T-cell (primary cell): ENCODE data around the gene TTBK1. TPM values are rescaled to one million over a fixed set of nuclear protein-coding genes. Genes with fewer than 3 reads are reported as not detected.

ENCODE experiments used
- ATAC-seq, 4 experiments: fragments of 200-7000 bp in 3 of 4; fragments of 150-1000 bp in 1 of 4; cut with Tn5 transposase; replicated peaks in 1 of 4; 1 replicate in 3 of 4; 2 replicates in 1 of 4; pipeline ENCODE4 v1.10.0; 2021; ENCODE audit warnings: moderate library complexity in 3 of 4, mild to moderate bottlenecking in 2 of 4, moderate number of reproducible peaks in 1 of 4
- CTCF ChIA-PET, 2 donors: fragments of 300-600 bp; sonication (Branson Sonifier 250); formaldehyde crosslinking; loops; one replicate each; lab custom pipeline; 2022; ENCODE audit warnings: antibody characterized with exemption in 2 of 2; lab: Charles Lee
- POLR2A ChIA-PET, 2 donors: fragments of 300-600 bp; sonication (Branson Sonifier 250); formaldehyde crosslinking; loops; one replicate each; lab custom pipeline; 2022; ENCODE audit warnings: antibody characterized with exemption in 2 of 2; lab: Charles Lee
- DNase-seq, 35 experiments: peaks; one replicate each; pipeline versions ENCODE4 v3.0.0 to v3.0.0-alpha.2; 2013 to 2023
- H3K27ac ChIP-seq: one replicate; pipeline ENCODE4 v1.5.1; 2013; ENCODE audit warnings: low read length
- H3K27me3 ChIP-seq, 2 experiments: replicated peaks in 1 of 2; 1 replicate in 1 of 2; 2 replicates in 1 of 2; pipeline versions ENCODE4 v1.6.1 to v1.7.0; 2013; ENCODE audit warnings: low read length in 1 of 2, mixed read lengths in 1 of 2; ENCODE audit not compliant: control insufficient read depth in 2 of 2, insufficient read depth in 2 of 2; ENCODE audit errors: extremely low read depth in 1 of 2
- H3K36me3 ChIP-seq, 2 donors: 1 replicate in 1 of 2; 2 replicates in 1 of 2; pipeline versions ENCODE4 v1.6.1 to v1.7.0; 2013; ENCODE audit warnings: low read length in 1 of 2; ENCODE audit not compliant: control insufficient read depth in 2 of 2, insufficient read depth in 1 of 2; ENCODE audit errors: extremely low read depth in 1 of 2
- H3K4me1 ChIP-seq, 2 experiments: 1 replicate in 1 of 2; 2 replicates in 1 of 2; pipeline versions ENCODE4 v1.6.1 to v1.7.0; 2013; ENCODE audit warnings: low read length in 2 of 2, mixed read lengths in 1 of 2; ENCODE audit not compliant: insufficient read depth in 2 of 2, control insufficient read depth in 1 of 2; ENCODE audit errors: extremely low read depth in 1 of 2
- H3K4me3 ChIP-seq, 2 donors: 1 replicate in 1 of 2; 2 replicates in 1 of 2; pipeline versions ENCODE4 v1.5.1 to v1.7.0; 2013; ENCODE audit warnings: mild to moderate bottlenecking in 2 of 2, low read length in 1 of 2, moderate library complexity in 1 of 2; ENCODE audit not compliant: control insufficient read depth in 1 of 2; ENCODE audit errors: extremely low read depth in 1 of 2
- H3K9me3 ChIP-seq: 2 replicates; pipeline ENCODE4 v1.7.0; 2013
- H3K27ac Mint-ChIP-seq, 2 donors: one replicate each; pipeline ENCODE4 v1.8.0; 2020 to 2021; ENCODE audit warnings: mild to moderate bottlenecking in 2 of 2, mixed read lengths in 2 of 2
- H3K27me3 Mint-ChIP-seq, 2 donors: one replicate each; pipeline ENCODE4 v1.8.0; 2021 to 2022; ENCODE audit warnings: mixed read lengths in 2 of 2
- H3K36me3 Mint-ChIP-seq: one replicate; pipeline ENCODE4 v1.8.0; 2021; ENCODE audit warnings: mixed read lengths
- H3K4me1 Mint-ChIP-seq, 3 donors: one replicate each; pipeline ENCODE4 v1.8.0; 2020 to 2022; ENCODE audit warnings: mixed read lengths in 3 of 3, mild to moderate bottlenecking in 1 of 3
- H3K4me3 Mint-ChIP-seq, 3 donors: one replicate each; pipeline ENCODE4 v1.8.0; 2020 to 2022; ENCODE audit warnings: mild to moderate bottlenecking in 3 of 3, mixed read lengths in 3 of 3, moderate library complexity in 3 of 3
- H3K9me3 Mint-ChIP-seq, 3 donors: one replicate each; pipeline ENCODE4 v1.8.0; 2020 to 2022; ENCODE audit warnings: mixed read lengths in 3 of 3
- WGBS: methylation state at CpG from one replicate; pipeline ENCODE4 v1.1.5; 2013; ENCODE audit warnings: missing lambda C conversion rate; ENCODE audit not compliant: insufficient coverage; 5-methylcytosine and 5-hydroxymethylcytosine counted together
- total RNA-seq, 35 experiments: library from RNA in 6 of 35; stranded (reverse) in 6 of 35; fragments of 120-200 nt in 1 of 35; gene quantifications; one replicate each; pipeline versions ENCODE4 v1.2.1 to v1.2.4 and lab custom pipeline; 2013 to 2026

Gene TTBK1
- total RNA-seq, 5 donors from 2014 or later (not counting 1 experiment from before 2014, with no cell fraction given), result 0.03 to 0.07 TPM; not detected in 3

- Histone ChIP-seq H3K9me3 (no peaks in the 10 kb centered on the region), H3K27me3 (peaks cover 0 to 67% of the 10 kb centered on the region in 2 experiments), H3K36me3 (no peaks in the 10 kb centered on the region), H3K4me3 (no peak overlapping the region), H3K4me1 (peaks cover 0 to 24% of the 10 kb centered on the region in 2 experiments), H3K27ac (no peak overlapping the region)
- DNase-seq (no peak), ATAC-seq (no peak)
- peaks cover 6 to 17% (median 12%) of the 10 kb centered on the region in 3 donors for H3K4me1 Mint-ChIP-seq
- peaks cover 30 to 45% of the 10 kb centered on the region in 2 donors for H3K27me3 Mint-ChIP-seq
- H3K27ac Mint-ChIP-seq, result no peak overlapping the region
- ChIA-PET POLR2A (interaction anchor here in 1 of 2 donors (0.6 kb wide), 1 partner anchor 23 kb away, joined by 4 read pairs; no protein-coding TSS in a partner anchor), CTCF (no interaction called here)
- H3K4me3 Mint-ChIP-seq, result no peak overlapping the region
- H3K9me3 Mint-ChIP-seq, result no peaks in the 10 kb centered on the region
- WGBS, result 93% methylated on average over 5 of the region's 13 CpGs
- no peaks in the 10 kb centered on the region for H3K36me3 Mint-ChIP-seq
Observed at GRCh38 chr6:43277643-43278523, 34.6 kb downstream of the TTBK1 start.

- H3K27me3 ChIP-seq, result peaks cover 0 to 75% of the 10 kb centered on the region in 2 experiments
- peak overlapping the region in 1 of 2 donors; percentile 1 for H3K27ac Mint-ChIP-seq
- ATAC-seq (no peak), DNase-seq (no peak)
- 37% methylated on average over 2 of the region's 4 CpGs for WGBS
- no peak overlapping the region for H3K4me3 ChIP-seq
- POLR2A ChIA-PET, result interaction anchor here in 1 of 2 donors (0.6 kb wide), 1 partner anchor 22 kb away, joined by 4 read pairs; no protein-coding TSS in a partner anchor
- H3K27ac ChIP-seq, result no peak overlapping the region
- peaks cover 6 to 17% (median 12%) of the 10 kb centered on the region in 3 donors for H3K4me1 Mint-ChIP-seq
- no peaks in the 10 kb centered on the region for H3K36me3 Mint-ChIP-seq
- CTCF ChIA-PET, result no interaction called here
- no peak overlapping the region for H3K4me3 Mint-ChIP-seq
- H3K9me3 Mint-ChIP-seq, result no peaks in the 10 kb centered on the region
- H3K36me3 ChIP-seq, result no peaks in the 10 kb centered on the region
- no peaks in the 10 kb centered on the region for H3K9me3 ChIP-seq
- H3K27me3 Mint-ChIP-seq, result peaks cover 30 to 46% of the 10 kb centered on the region in 2 donors
- H3K4me1 ChIP-seq, result peaks cover 0 to 24% of the 10 kb centered on the region in 2 experiments
Observed at GRCh38 chr6:43278524-43279078, 35.3 kb downstream of the TTBK1 start.

DNA sequence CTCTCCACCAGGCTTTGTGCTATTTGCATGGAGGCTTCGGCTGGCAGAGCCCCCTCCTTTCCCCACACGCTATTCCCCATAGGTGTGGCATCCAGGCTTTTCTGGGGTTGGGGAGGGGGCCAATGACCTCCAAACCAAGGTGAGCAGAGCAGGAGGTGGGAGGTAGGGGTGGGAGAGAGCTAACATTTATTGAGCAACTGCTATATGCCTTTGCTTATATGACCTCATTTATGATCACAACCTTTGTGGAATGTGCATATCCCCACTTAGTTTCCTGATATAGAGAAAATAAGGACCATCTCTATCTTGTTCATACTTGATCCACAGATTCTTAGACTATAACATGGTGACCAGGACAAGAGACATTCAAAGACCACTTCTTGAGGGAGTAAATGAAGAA lies 37.0 kb downstream of the TTBK1 start:
- H3K27me3 Mint-ChIP-seq, result peaks cover 30 to 43% of the 10 kb centered on the region in 2 donors
- CTCF ChIA-PET, result interaction anchor here in 1 of 2 donors (0.6 kb wide), 1 partner anchor 129 kb away, joined by 4 read pairs; no protein-coding TSS in a partner anchor

DNA sequence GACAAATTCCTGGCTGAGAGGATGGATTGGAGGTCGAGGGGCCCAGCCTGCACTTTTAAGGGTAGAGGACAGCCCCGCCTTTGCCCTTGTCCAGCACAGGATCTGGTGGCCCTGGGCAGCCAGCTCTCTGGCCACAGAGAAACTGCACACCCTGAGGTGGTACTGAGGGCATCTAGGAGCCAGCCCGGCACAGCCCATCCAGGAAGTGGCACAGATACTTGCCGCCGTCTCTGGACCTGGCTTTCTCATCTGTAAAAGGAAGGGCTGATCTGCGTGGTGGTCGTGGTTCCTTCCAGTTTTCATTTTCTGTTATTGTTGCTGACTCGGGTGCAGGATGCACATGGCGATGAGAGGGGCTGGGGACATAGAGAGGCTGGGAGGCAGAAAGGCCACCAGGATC lies 38.8 kb downstream of the TTBK1 start:
- DNase-seq (no peak), ATAC-seq (no peak)
- Mint-ChIP-seq H3K9me3 (no peaks in the 10 kb centered on the region), H3K27me3 (peaks cover 37 to 45% of the 10 kb centered on the region in 2 donors), H3K27ac (no peak overlapping the region), H3K4me3 (no peak overlapping the region), H3K36me3 (no peaks in the 10 kb centered on the region), H3K4me1 (peaks cover under 1 to 2% (median 2%) of the 10 kb centered on the region in 3 donors)
- H3K4me1 ChIP-seq, result peaks cover 0 to under 1% of the 10 kb centered on the region in 2 experiments
- H3K27ac ChIP-seq, result no peak overlapping the region
- H3K4me3 ChIP-seq, result no peak overlapping the region
- no peaks in the 10 kb centered on the region for H3K36me3 ChIP-seq
- 46% methylated on average over 9 of the region's 9 CpGs for WGBS
- no peaks in the 10 kb centered on the region for H3K9me3 ChIP-seq
- peaks cover 0 to 71% of the 10 kb centered on the region in 2 experiments for H3K27me3 ChIP-seq
- CTCF ChIA-PET, result no interaction called here
- POLR2A ChIA-PET, result no interaction called here

More for the DNA sequence above, 37.0 kb downstream of the TTBK1 start:
- Histone ChIP-seq H3K36me3 (no peaks in the 10 kb centered on the region), H3K9me3 (no peaks in the 10 kb centered on the region), H3K4me3 (no peak overlapping the region), H3K27ac (no peak overlapping the region), H3K27me3 (peaks cover 0 to 74% of the 10 kb centered on the region in 2 experiments), H3K4me1 (peaks cover 0 to 18% of the 10 kb centered on the region in 2 experiments)
- WGBS, result no CpG with 5 or more reads among the region's 2 CpGs
- H3K36me3 Mint-ChIP-seq, result no peaks in the 10 kb centered on the region
- no peak for DNase-seq
- no peaks in the 10 kb centered on the region for H3K9me3 Mint-ChIP-seq
- no peak overlapping the region for H3K4me3 Mint-ChIP-seq
- no peak overlapping the region for H3K27ac Mint-ChIP-seq
- peaks cover 4 to 12% (median 10%) of the 10 kb centered on the region in 3 donors for H3K4me1 Mint-ChIP-seq
- POLR2A ChIA-PET, result no interaction called here
- no peak for ATAC-seq

DNA sequence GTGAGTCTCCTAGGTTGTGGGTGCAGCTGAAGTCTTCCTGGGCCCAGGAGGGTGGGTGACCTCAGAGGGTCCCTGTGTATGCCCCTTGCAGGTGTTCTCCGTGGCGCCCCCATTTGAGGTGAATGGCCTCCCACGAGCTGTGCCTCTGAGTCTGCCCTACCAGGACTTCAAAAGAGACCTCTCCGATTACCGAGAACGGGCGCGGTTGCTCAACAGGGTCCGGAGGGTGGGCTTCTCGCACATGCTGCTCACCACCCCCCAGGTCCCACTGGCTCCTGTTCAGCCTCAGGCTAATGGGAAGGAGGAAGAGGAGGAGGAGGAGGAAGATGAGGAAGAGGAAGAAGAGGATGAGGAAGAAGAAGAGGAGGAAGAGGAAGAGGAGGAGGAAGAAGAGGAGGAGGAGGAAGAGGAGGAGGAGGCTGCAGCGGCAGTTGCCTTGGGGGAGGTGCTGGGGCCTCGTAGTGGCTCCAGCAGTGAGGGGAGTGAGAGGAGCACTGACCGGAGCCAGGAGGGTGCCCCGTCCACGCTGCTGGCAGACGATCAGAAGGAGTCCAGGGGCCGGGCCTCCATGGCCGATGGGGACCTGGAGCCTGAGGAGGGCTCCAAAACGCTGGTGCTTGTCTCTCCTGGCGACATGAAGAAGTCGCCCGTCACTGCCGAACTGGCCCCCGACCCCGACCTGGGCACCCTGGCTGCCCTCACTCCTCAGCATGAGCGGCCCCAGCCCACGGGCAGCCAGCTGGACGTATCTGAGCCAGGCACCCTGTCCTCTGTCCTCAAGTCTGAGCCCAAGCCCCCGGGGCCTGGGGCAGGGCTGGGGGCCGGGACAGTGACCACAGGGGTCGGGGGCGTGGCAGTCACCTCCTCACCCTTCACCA lies 39.6 kb downstream of the TTBK1 start:
- H3K36me3 ChIP-seq, result no peaks in the 10 kb centered on the region
- H3K4me1 Mint-ChIP-seq, result peaks cover 0 to 2% (median 0%) of the 10 kb centered on the region in 3 donors
- CTCF ChIA-PET, result no interaction called here
- H3K4me3 ChIP-seq, result no peak overlapping the region
- no peaks in the 10 kb centered on the region for H3K4me1 ChIP-seq
- POLR2A ChIA-PET, result no interaction called here
- no peaks in the 10 kb centered on the region for H3K36me3 Mint-ChIP-seq
- no peaks in the 10 kb centered on the region for H3K9me3 Mint-ChIP-seq
- no peak overlapping the region for H3K27ac ChIP-seq
- DNase-seq (no peak), ATAC-seq (no peak)
- H3K9me3 ChIP-seq, result no peaks in the 10 kb centered on the region
- H3K27me3 ChIP-seq, result peaks cover 0 to 63% of the 10 kb centered on the region in 2 experiments
- no peak overlapping the region for H3K4me3 Mint-ChIP-seq
- H3K27me3 Mint-ChIP-seq, result peaks cover 35 to 40% of the 10 kb centered on the region in 2 donors
- H3K27ac Mint-ChIP-seq, result peak overlapping the region in 1 of 2 donors; percentile 16
- 78% methylated on average over 25 of the region's 32 CpGs for WGBS

DNA sequence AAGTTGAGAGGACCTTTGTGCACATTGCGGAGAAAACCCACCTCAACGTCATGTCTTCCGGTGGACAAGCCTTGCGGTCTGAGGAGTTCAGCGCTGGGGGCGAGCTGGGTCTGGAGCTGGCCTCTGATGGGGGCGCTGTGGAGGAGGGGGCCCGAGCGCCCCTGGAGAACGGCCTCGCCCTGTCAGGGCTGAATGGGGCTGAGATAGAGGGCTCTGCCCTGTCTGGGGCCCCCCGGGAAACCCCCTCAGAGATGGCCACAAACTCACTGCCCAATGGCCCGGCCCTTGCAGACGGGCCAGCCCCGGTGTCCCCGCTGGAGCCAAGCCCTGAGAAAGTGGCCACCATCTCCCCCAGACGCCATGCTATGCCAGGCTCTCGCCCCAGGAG lies 40.2 kb downstream of the TTBK1 start:
- POLR2A ChIA-PET, result no interaction called here
- H3K36me3 ChIP-seq, result no peaks in the 10 kb centered on the region
- no peak overlapping the region for H3K27ac Mint-ChIP-seq

More for the DNA sequence above, 40.2 kb downstream of the TTBK1 start:
- Mint-ChIP-seq H3K27me3 (peaks cover 33 to 38% of the 10 kb centered on the region in 2 donors), H3K9me3 (no peaks in the 10 kb centered on the region), H3K4me1 (peaks cover 0 to 2% (median 0%) of the 10 kb centered on the region in 3 donors), H3K36me3 (no peaks in the 10 kb centered on the region), H3K4me3 (no peak overlapping the region)
- Histone ChIP-seq H3K27me3 (peaks cover 0 to 65% of the 10 kb centered on the region in 2 experiments), H3K27ac (no peak overlapping the region), H3K4me1 (no peaks in the 10 kb centered on the region), H3K4me3 (no peak overlapping the region), H3K9me3 (no peaks in the 10 kb centered on the region)
- ATAC-seq, result no peak
- 92% methylated on average over 18 of the region's 18 CpGs for WGBS
- DNase-seq, result no peak
- CTCF ChIA-PET, result no interaction called here
